Neutrophil (primary cell): Measurements from ENCODE around the gene CROCC2.

Experiments
- H3K27ac ChIP-seq: fragments of 200-600 bp; sonication (generic); 2 replicates; pipeline ENCODE4 v1.5.1; 2016; ENCODE audit warnings: mild to moderate bottlenecking, moderate library complexity
- H3K27me3 ChIP-seq: fragments of 200-600 bp; sonication (generic); 2 replicates; pipeline ENCODE4 v1.6.0; 2016; ENCODE audit warnings: mild to moderate bottlenecking
- H3K36me3 ChIP-seq: fragments of 200-600 bp; sonication (generic); 2 replicates; pipeline ENCODE4 v1.5.1; 2017
- H3K4me1 ChIP-seq, 2 experiments: fragments of 200-600 bp in 1 of 2; sonication (generic) in 1 of 2; 1 replicate in 1 of 2; 2 replicates in 1 of 2; pipeline versions ENCODE4 v1.5.1 to v1.6.1; 2013 to 2016; ENCODE audit warnings: low read depth in 1 of 2, low read length in 1 of 2, mild to moderate bottlenecking in 1 of 2, moderate library complexity in 1 of 2; ENCODE audit not compliant: control insufficient read depth in 1 of 2, insufficient read depth in 1 of 2
- H3K4me3 ChIP-seq, 2 experiments: fragments of 200-600 bp in 1 of 2; sonication (generic) in 1 of 2; 1 replicate in 1 of 2; 2 replicates in 1 of 2; pipeline ENCODE4 v1.5.1; 2013 to 2016; ENCODE audit warnings: low read depth in 1 of 2, low read length in 1 of 2, mild to moderate bottlenecking in 1 of 2, moderate library complexity in 1 of 2
- H3K9me3 ChIP-seq: fragments of 200-600 bp; sonication (generic); 2 replicates; pipeline ENCODE4 v1.5.1; 2016
- CTCF ChIP-seq: fragments of 200-600 bp; sonication (generic); IDR thresholded peaks from 2 replicates; pipeline ENCODE4 v1.5.1; 2016; ENCODE audit warnings: antibody characterized with exemption

The CROCC2 gene

GRCh38 chr2:240871071-240871958 is 34.8 kb upstream of the CROCC2 start:
- TF ChIP-seq CTCF, result no peak
- H3K4me1 ChIP-seq, result no peaks in the 10 kb centered on the region
- no peaks in the 10 kb centered on the region for H3K27me3 ChIP-seq
- no peak overlapping the region for H3K4me3 ChIP-seq
- H3K36me3 ChIP-seq, result no peaks in the 10 kb centered on the region
- H3K27ac ChIP-seq, result no peak overlapping the region
- no peaks in the 10 kb centered on the region for H3K9me3 ChIP-seq

GRCh38 chr2:240872317-240873097 is 33.6 kb upstream of the CROCC2 start:
- no peak overlapping the region for H3K4me3 ChIP-seq
- no peaks in the 10 kb centered on the region for H3K36me3 ChIP-seq
- H3K9me3 ChIP-seq, result no peaks in the 10 kb centered on the region
- TF ChIP-seq CTCF, result no peak
- H3K27ac ChIP-seq, result no peak overlapping the region
- no peaks in the 10 kb centered on the region for H3K4me1 ChIP-seq
- no peaks in the 10 kb centered on the region for H3K27me3 ChIP-seq

- H3K9me3 ChIP-seq, result no peaks in the 10 kb centered on the region
- H3K27me3 ChIP-seq, result no peaks in the 10 kb centered on the region
- H3K27ac ChIP-seq, result no peak overlapping the region
- H3K4me1 ChIP-seq, result no peaks in the 10 kb centered on the region
- no peaks in the 10 kb centered on the region for H3K36me3 ChIP-seq
- H3K4me3 ChIP-seq, result no peak overlapping the region
- TF ChIP-seq CTCF, result no peak
These were observed 32.9 kb upstream of the CROCC2 start for GRCh38 chr2:240873098-240873788.

- Histone ChIP-seq H3K27me3 (no peaks in the 10 kb centered on the region), H3K36me3 (no peaks in the 10 kb centered on the region), H3K27ac (no peak overlapping the region), H3K4me3 (no peak overlapping the region), H3K4me1 (no peaks in the 10 kb centered on the region), H3K9me3 (no peaks in the 10 kb centered on the region)
- no peak for TF ChIP-seq CTCF
These were observed 32.1 kb upstream of the CROCC2 start for GRCh38 chr2:240873805-240874714.
